GM13976 (cell line): Measurements from ENCODE around the gene TMLHE.
"Not testable (repeated sequence)": the region's sequence is repeated elsewhere in the genome, so short reads cannot be mapped to it uniquely, and the experiment has no call there.

Experiments used
- DNase-seq: peaks from one replicate; pipeline ENCODE4 v3.0.0; 2012; ENCODE audit warnings: low spot score
- CTCF ChIP-seq: IDR thresholded peaks from 2 replicates; pipeline ENCODE4 v1.5.1; 2012; ENCODE audit warnings: borderline replicate concordance, mild to moderate bottlenecking; ENCODE audit not compliant: insufficient read depth; ENCODE audit errors: extremely low read depth, missing control alignments, control extremely low read depth
- in situ Hi-C: fragments of 300-500 bp; cut with MboI; formaldehyde crosslinking; loops from one replicate; pipeline ENCODE4 v1.12.0; 2022; ENCODE audit warnings: low sequenced_read_pairs, mixed read lengths, inconsistent platforms; ENCODE audit not compliant: unreplicated experiment

Gene TMLHE

DNA sequence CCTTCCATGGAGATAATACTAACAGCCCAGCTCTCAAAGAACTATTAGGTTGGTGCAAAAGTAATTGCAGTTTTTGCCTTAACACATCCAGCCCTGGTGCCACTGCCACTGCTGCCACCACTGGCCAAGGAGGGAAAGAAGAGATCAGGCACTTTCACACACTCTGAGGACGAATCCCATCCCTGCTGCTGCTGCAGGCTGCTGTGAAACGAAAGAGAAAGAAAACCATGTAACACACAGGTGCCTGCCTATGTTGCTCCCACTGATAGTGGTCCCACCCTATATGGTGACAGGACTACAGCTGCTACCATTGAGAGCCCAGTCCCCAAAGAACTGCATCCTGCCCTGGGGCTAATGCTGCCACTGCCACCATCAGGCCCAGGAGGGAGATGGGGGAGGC, 35.1 kb downstream of the TMLHE start:
- in situ Hi-C loops = no loop called here
- no peak for TF ChIP-seq CTCF
- no peak for DNase-seq

- no peak for DNase-seq
- in situ Hi-C loops = no loop called here
- no peak for TF ChIP-seq CTCF
These were observed 49.7 kb downstream of the TMLHE start for GRCh38 chrX:155563099-155563498.

DNA sequence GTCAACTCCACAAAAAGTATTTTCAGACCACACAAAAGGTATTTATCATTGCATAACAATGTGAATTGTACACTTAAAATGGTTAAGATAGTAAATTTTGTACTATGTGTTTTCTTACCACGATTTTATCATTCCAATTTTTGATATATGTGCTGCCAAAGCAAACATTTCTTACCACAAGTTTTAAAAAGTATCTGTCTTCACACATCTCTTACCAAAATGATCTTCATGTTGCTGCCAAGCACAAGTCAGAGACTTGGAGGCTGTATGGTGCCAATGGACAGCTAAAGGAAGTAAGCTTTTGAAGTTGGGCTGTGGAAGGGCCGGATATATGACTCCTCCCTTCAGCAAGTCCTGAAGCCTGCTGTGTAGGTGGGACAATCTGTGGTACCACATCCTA, 67.9 kb downstream of the TMLHE start:
- in situ Hi-C loops = no loop called here
- no peak for TF ChIP-seq CTCF
- no peak for DNase-seq

DNA sequence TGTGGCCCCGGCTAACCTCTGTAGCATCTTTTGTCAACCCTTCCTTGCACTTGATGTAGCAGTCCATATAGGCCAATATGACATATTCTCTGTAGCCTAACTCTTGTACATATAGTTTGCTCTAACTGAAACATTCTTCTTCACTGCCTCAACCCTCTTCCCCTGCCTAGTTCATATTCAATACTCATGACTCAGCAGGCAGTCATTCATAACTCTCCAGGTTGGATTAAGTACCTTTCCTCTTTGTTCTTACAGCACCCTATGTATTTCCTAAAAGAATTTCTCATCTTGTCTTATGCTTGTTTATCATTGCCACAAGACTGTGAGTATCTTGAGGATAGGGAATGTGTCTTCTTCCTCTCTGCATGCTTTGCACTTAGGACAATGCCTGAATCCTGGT, 76.9 kb downstream of the TMLHE start:
- TF ChIP-seq CTCF = no peak
- DNase-seq = no peak
- in situ Hi-C loops = no loop called here

GRCh38 chrX:155534800-155535199, 78.0 kb downstream of the TMLHE start:
- in situ Hi-C loops = no loop called here
- no peak for TF ChIP-seq CTCF
- no peak for DNase-seq

DNA sequence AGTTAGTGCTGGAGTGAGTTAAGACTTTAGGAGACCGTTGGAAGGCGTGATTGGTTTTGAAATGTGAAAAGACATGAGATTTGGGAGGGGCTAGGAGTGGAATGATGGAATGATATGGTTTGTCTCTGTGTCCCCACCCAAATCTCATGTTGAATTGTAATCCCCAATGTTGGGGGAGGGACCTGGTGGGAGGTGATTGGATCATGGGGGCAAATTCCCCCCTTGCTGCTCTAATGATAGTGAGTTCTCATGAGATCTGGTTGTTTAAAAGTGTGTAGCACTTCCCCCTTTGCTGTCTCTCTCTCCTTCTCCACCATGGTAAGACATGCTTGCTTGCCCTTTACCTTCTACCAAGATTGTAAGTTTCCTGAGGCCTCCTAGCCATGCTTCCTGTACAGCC, 85.7 kb downstream of the TMLHE start:
- DNase-seq, in situ Hi-C loops: not testable (repeated sequence)

GRCh38 chrX:155514225-155514624, 98.5 kb downstream of the TMLHE start:
- in situ Hi-C loops = no loop called here
- TF ChIP-seq CTCF = no peak

More at GRCh38 chrX:155514225-155514624, 98.5 kb downstream of the TMLHE start:
- DNase-seq = no peak
